HCT116 (cell line): ENCODE data around the gene LTB4R2. TPM values are rescaled to one million over a fixed set of nuclear protein-coding genes. Genes with fewer than 3 reads are reported as not detected.

Experiments
- ATAC-seq: fragments of 200-7000 bp; cut with Tn5 transposase; 2 replicates; pipeline ENCODE4 v1.9.1; 2020; ENCODE audit warnings: mild to moderate bottlenecking, moderate library complexity
- BruUV-seq: library from RNA; stranded (reverse); fragments of 400-500 nt; replicated peaks from 2 replicates; lab custom pipeline; 2021; lab: Mats Ljungman, UMichigan
- CTCF ChIA-PET: fragments of 300-600 bp; sonication (Branson Sonifier 250); formaldehyde crosslinking; loops from one replicate; lab custom pipeline; 2021; ENCODE audit warnings: antibody characterized with exemption; lab: Charles Lee
- POLR2A ChIA-PET: fragments of 300-600, 350-600 bp; sonication (Branson Sonifier 250); formaldehyde crosslinking; loops from one replicate; lab custom pipeline; 2021; ENCODE audit warnings: antibody characterized with exemption; lab: Charles Lee
- RAD21 ChIA-PET, 2 experiments: fragments of 300-600 bp; sonication (Branson Sonifier 250); formaldehyde crosslinking; loops; one replicate each; lab custom pipeline; 2023; ENCODE audit warnings: low total read pairs in 2 of 2; ENCODE audit not compliant: uncharacterized antibody in 2 of 2, unreplicated experiment in 2 of 2, low non-redundant PET in 1 of 2; lab: Charles Lee
- DNase-seq: peaks from one replicate; pipeline ENCODE4 v3.0.0-alpha.2; 2010; ENCODE audit warnings: low read depth, low spot score
- H2AFZ ChIP-seq: fragments of 200-600 bp; shearing (Covaris generic), sonication (generic); 2 replicates; pipeline ENCODE4 v1.6.1; 2017; ENCODE audit warnings: low read depth, mixed run types, mixed read lengths, antibody characterized with exemption, low read length; ENCODE audit not compliant: poor library complexity, severe bottlenecking
- H3K27ac ChIP-seq: 2 replicates; pipeline ENCODE4 v1.5.1; 2012; ENCODE audit warnings: low read depth, low read length
- H3K27me3 ChIP-seq: fragments of 200-600 bp; sonication (generic); 2 replicates; pipeline ENCODE4 v1.6.1; 2016; ENCODE audit warnings: mixed run types, low read length, mixed read lengths; ENCODE audit not compliant: insufficient read depth
- H3K36me3 ChIP-seq, 2 experiments: fragments of 200-500 bp in 1 of 2; fragments of 200-600 bp in 1 of 2; sonication (Bioruptor generic) in 1 of 2; sonication (generic) in 1 of 2; 2 replicates each; pipeline versions ENCODE4 v1.5.1 to v1.6.1; 2014 to 2016; ENCODE audit warnings: low read length in 2 of 2, inconsistent platforms in 1 of 2, mixed read lengths in 1 of 2, mixed run types in 1 of 2; ENCODE audit not compliant: insufficient read depth in 2 of 2, control insufficient read depth in 1 of 2
- H3K4me1 ChIP-seq, 2 experiments: fragments of 200-600 bp in 1 of 2; sonication (generic) in 1 of 2; 2 replicates each; pipeline versions ENCODE4 v1.5.1 to v1.6.1; 2012 to 2017; ENCODE audit warnings: low read length in 2 of 2, inconsistent platforms in 1 of 2, mild to moderate bottlenecking in 1 of 2, mixed read lengths in 1 of 2, mixed run types in 1 of 2, moderate library complexity in 1 of 2; ENCODE audit not compliant: insufficient read depth in 2 of 2, control insufficient read depth in 1 of 2
- H3K4me2 ChIP-seq: fragments of 200-600 bp; sonication (generic); 2 replicates; pipeline ENCODE4 v1.6.1; 2017; ENCODE audit warnings: mixed run types, low read length, mixed read lengths
- H3K4me3 ChIP-seq, 2 experiments: fragments of 200-600 bp in 1 of 2; sonication (generic) in 1 of 2; replicated peaks in 1 of 2; 2 replicates each; pipeline ENCODE4 v1.5.1; 2011 to 2016; ENCODE audit warnings: low read length in 2 of 2, control low read depth in 1 of 2, low read depth in 1 of 2, mild to moderate bottlenecking in 1 of 2, mixed read lengths in 1 of 2, mixed run types in 1 of 2
- H3K79me2 ChIP-seq: fragments of 200-600 bp; sonication (generic); 2 replicates; pipeline ENCODE4 v1.6.1; 2017; ENCODE audit warnings: mild to moderate bottlenecking, mixed run types, low read length, moderate library complexity, mixed read lengths; ENCODE audit not compliant: insufficient read depth
- H3K9ac ChIP-seq: fragments of 200-600 bp; sonication (generic); 2 replicates; pipeline ENCODE4 v1.6.1; 2016; ENCODE audit warnings: low read length, mixed read lengths
- H3K9me2 ChIP-seq: fragments of 200-600 bp; sonication (generic), shearing (Covaris generic); 2 replicates; pipeline ENCODE4 v1.6.1; 2017; ENCODE audit warnings: mixed run types, mild to moderate bottlenecking, moderate library complexity; ENCODE audit not compliant: insufficient read depth
- H3K9me3 ChIP-seq, 2 experiments: fragments of 200-500 bp in 1 of 2; fragments of 200-600 bp in 1 of 2; sonication (Bioruptor generic) in 1 of 2; sonication (generic) in 1 of 2; 2 replicates each; pipeline ENCODE4 v1.6.1; 2014 to 2017; ENCODE audit warnings: low read length in 2 of 2, mixed read lengths in 2 of 2, inconsistent platforms in 1 of 2, low read depth in 1 of 2, mild to moderate bottlenecking in 1 of 2, mixed run types in 1 of 2, moderate library complexity in 1 of 2; ENCODE audit not compliant: control insufficient read depth in 1 of 2, insufficient read depth in 1 of 2
- H4K20me1 ChIP-seq: fragments of 200-600 bp; sonication (generic), shearing (Covaris generic); 2 replicates; pipeline ENCODE4 v1.6.1; 2017; ENCODE audit warnings: mixed run types, mild to moderate bottlenecking, moderate library complexity; ENCODE audit not compliant: insufficient read depth
- CTCF ChIP-seq, 3 experiments: fragments of 200-600 bp in 1 of 3; sonication (generic) in 1 of 3; IDR thresholded peaks in 2 of 3; conservative IDR thresholded peaks in 1 of 3; 2 replicates each; pipeline ENCODE4 v1.5.1; 2012 to 2017; ENCODE audit warnings: low read depth in 2 of 3, low read length in 2 of 3, antibody characterized with exemption in 1 of 3, borderline replicate concordance in 1 of 3, control low read depth in 1 of 3, mild to moderate bottlenecking in 1 of 3, mixed read lengths in 1 of 3, mixed run types in 1 of 3, moderate library complexity in 1 of 3; ENCODE audit not compliant: insufficient read depth in 1 of 3
- EZH2 ChIP-seq: fragments of 200-600 bp; sonication (generic); IDR thresholded peaks from 2 replicates; pipeline ENCODE4 v1.6.1; 2017; ENCODE audit warnings: antibody characterized with exemption, mixed run types
- JUND ChIP-seq: IDR thresholded peaks from 2 replicates; pipeline ENCODE4 v1.6.1; 2012
- REST ChIP-seq: IDR thresholded peaks from 2 replicates; pipeline ENCODE4 v1.6.1; 2012; ENCODE audit warnings: low read depth
- SIN3A ChIP-seq: IDR thresholded peaks from 2 replicates; pipeline ENCODE4 v1.6.1; 2012; ENCODE audit warnings: low read depth
- SP1 ChIP-seq: IDR thresholded peaks from 2 replicates; pipeline ENCODE4 v1.6.1; 2012; ENCODE audit warnings: low read depth
- SRF ChIP-seq: IDR thresholded peaks from 2 replicates; pipeline ENCODE4 v1.6.1; 2012; ENCODE audit warnings: low read depth
- ZBTB33 ChIP-seq: IDR thresholded peaks from 2 replicates; pipeline ENCODE4 v1.6.1; 2011; ENCODE audit warnings: mild to moderate bottlenecking, low read length, moderate library complexity; ENCODE audit not compliant: insufficient replicate concordance; ENCODE audit errors: extremely low read depth
- ZFX ChIP-seq: fragments of 450-650 bp; IDR thresholded peaks from 2 replicates; pipeline ENCODE4 v1.6.1; 2017
- ZNF274 ChIP-seq: fragments of 200-500 bp; sonication (Bioruptor generic); IDR thresholded peaks from 2 replicates; pipeline ENCODE4 v1.6.1; 2014; ENCODE audit warnings: mild to moderate bottlenecking, low read depth, low read length, inconsistent platforms
- intact Hi-C: fragments of 100-400 bp; cut with micrococcal nuclease; formaldehyde crosslinking; loops from 2 replicates; pipeline ENCODE4 v1.10.0; 2022
- total RNA-seq: library from RNA; stranded (reverse); gene quantifications from one replicate; pipeline ENCODE4 v1.2.1, GENCODE V29; 2021; ENCODE audit not compliant: unreplicated experiment

Gene LTB4R2
- total RNA-seq, 1 experiment from 2014 or later: 15.4 TPM

GRCh38 chr14:24356208-24356607 lies 46.3 kb downstream of the LTB4R2 start:
- H3K4me3 ChIP-seq: no peak overlapping the region
- no peaks in the 10 kb centered on the region for H3K36me3 ChIP-seq
- no peak overlapping the region for H2AFZ ChIP-seq
- H3K4me1 ChIP-seq: peaks cover 5 to 22% of the 10 kb centered on the region in 2 experiments; a peak in 3 of 4 replicates
- H4K20me1 ChIP-seq: no peaks in the 10 kb centered on the region
- no TSS peak for BruUV-seq
- H3K9me3 ChIP-seq: no peaks in the 10 kb centered on the region
- CTCF ChIA-PET: no interaction called here
- H3K9ac ChIP-seq: no peak overlapping the region
- ATAC-seq (no peak), DNase-seq (no peak)
- intact Hi-C loops: no loop called here
- no peaks in the 10 kb centered on the region for H3K27me3 ChIP-seq
- no peak overlapping the region for H3K27ac ChIP-seq
- no peak overlapping the region for H3K4me2 ChIP-seq
- RAD21 ChIA-PET: no interaction called here
- TF ChIP-seq SRF (no peak), SIN3A (no peak), ZBTB33 (no peak), JUND (no peak), CTCF (IDR thresholded peaks at IDR 0.05 in 2 of 3, conservative IDR thresholded peaks at IDR 0.05 in 1 of 3; ENCODE audit: borderline replicate concordance in 1 of 3, insufficient read depth in 1 of 3, low read depth in 2 of 3, low read length in 2 of 3) (no peak), REST (no peak), SP1 (no peak), ZNF274 (no peak), ZFX (no peak), EZH2 (no peak)
- H3K9me2 ChIP-seq: no peaks in the 10 kb centered on the region
- POLR2A ChIA-PET: no interaction called here
- no peaks in the 10 kb centered on the region for H3K79me2 ChIP-seq
